ENCODE results near the gene RDH8. TPM values are rescaled to one million over a fixed set of nuclear protein-coding genes. Genes with fewer than 3 reads are reported as not detected.

The RDH8 gene
- total and polyA plus RNA-seq, 4 donors: not detected

DNA sequence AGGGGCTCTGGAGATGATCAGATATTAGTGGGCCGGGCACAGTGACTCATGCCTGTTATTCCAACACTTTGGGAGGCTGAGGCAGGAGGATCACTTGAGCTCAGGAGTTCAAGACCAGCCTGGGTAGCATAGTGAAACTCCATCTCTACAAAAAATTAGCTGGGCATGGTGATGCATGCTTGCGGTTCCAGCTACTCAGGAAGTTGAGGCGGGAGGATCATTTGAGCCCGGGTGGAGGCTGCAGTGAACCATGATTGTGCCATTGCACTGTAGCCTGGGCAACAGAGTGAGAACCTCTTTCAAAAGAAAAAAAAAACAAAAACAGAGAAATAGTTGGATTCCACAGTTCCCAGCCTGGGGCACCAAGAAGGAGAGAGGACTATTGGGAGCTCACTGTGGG is 54.9 kb downstream of the RDH8 start:
- Histone ChIP-seq H3K27me3 (ENCODE audit: control insufficient read depth in 3 of 3, insufficient read depth in 3 of 3, low read length in 2 of 3) (peaks cover 0 to 3% (median 0%) of the 10 kb centered on the region in 3 donors), H3K9ac (ENCODE audit: insufficient read depth in 1 of 2, low read length in 2 of 2) (no peak overlapping the region), H3K4me3 (no peak overlapping the region), H3K27ac (ENCODE audit: low read depth in 1 of 2, low read length in 1 of 2) (no peak overlapping the region), H3K9me3 (ENCODE audit: control insufficient read depth in 4 of 4, insufficient read depth in 3 of 4, low read length in 3 of 4) (peaks cover 0 to 2% (median 0%) of the 10 kb centered on the region in 4 donors), H3K36me3 (ENCODE audit: control insufficient read depth in 4 of 4, insufficient read depth in 4 of 4, low read length in 4 of 4) (no peaks in the 10 kb centered on the region), H3K4me1 (ENCODE audit: control insufficient read depth in 5 of 5, insufficient read depth in 5 of 5, low read length in 5 of 5) (no peaks in the 10 kb centered on the region)
- TF ChIP-seq, protein P1, sequence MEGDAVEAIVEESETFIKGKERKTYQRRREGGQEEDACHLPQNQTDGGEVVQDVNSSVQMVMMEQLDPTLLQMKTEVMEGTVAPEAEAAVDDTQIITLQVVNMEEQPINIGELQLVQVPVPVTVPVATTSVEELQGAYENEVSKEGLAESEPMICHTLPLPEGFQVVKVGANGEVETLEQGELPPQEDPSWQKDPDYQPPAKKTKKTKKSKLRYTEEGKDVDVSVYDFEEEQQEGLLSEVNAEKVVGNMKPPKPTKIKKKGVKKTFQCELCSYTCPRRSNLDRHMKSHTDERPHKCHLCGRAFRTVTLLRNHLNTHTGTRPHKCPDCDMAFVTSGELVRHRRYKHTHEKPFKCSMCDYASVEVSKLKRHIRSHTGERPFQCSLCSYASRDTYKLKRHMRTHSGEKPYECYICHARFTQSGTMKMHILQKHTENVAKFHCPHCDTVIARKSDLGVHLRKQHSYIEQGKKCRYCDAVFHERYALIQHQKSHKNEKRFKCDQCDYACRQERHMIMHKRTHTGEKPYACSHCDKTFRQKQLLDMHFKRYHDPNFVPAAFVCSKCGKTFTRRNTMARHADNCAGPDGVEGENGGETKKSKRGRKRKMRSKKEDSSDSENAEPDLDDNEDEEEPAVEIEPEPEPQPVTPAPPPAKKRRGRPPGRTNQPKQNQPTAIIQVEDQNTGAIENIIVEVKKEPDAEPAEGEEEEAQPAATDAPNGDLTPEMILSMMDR (IDR thresholded peaks at IDR 0.05; ENCODE audit: control extremely low read depth, extremely low read depth): no peak
- DNase-seq (no peak), ATAC-seq (ENCODE audit: insufficient read depth, low FRiP score) (no peak)
- WGBS, 2 donors: 50 to 61% methylated on average over 4 of the region's 4 CpGs

DNA sequence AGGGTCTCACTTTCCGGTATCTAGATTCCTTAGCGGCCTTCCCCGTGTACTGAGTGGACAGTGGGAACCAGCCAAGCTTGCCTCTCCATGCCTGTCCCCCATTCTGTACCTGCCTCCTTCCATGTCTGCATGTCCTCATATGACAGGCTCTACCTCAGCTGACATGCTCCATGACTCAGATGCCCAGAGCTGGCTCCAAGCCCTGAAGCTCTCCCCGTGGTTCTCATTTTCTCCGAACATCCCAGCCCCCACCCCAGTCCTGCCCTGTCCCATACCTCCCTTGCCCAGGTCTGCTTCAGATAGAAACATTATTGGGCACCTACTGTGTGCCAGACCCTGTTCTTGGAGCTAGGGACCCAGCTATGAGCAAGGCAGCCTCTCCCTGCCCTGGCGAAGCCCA is 55.8 kb downstream of the RDH8 start:
- ATAC-seq (ENCODE audit: insufficient read depth, low FRiP score) (no peak), DNase-seq (no peak)
- TF ChIP-seq, protein P1 (IDR thresholded peaks at IDR 0.05; ENCODE audit: control extremely low read depth, extremely low read depth): no peak
- Histone ChIP-seq H3K27me3 (ENCODE audit: control insufficient read depth in 3 of 3, insufficient read depth in 3 of 3, low read length in 2 of 3) (peaks cover 0 to 3% (median 0%) of the 10 kb centered on the region in 3 donors), H3K9ac (ENCODE audit: insufficient read depth in 1 of 2, low read length in 2 of 2) (no peak overlapping the region), H3K36me3 (ENCODE audit: control insufficient read depth in 4 of 4, insufficient read depth in 4 of 4, low read length in 4 of 4) (no peaks in the 10 kb centered on the region), H3K9me3 (ENCODE audit: control insufficient read depth in 4 of 4, insufficient read depth in 3 of 4, low read length in 3 of 4) (peaks cover 0 to 6% (median under 1%) of the 10 kb centered on the region in 4 donors), H3K27ac (ENCODE audit: low read depth in 1 of 2, low read length in 1 of 2) (no peak overlapping the region), H3K4me1 (ENCODE audit: control insufficient read depth in 5 of 5, insufficient read depth in 5 of 5, low read length in 5 of 5) (no peaks in the 10 kb centered on the region), H3K4me3 (no peak overlapping the region)
- WGBS, 2 donors: 78 to 83% methylated on average over 6 of the region's 6 CpGs

DNA sequence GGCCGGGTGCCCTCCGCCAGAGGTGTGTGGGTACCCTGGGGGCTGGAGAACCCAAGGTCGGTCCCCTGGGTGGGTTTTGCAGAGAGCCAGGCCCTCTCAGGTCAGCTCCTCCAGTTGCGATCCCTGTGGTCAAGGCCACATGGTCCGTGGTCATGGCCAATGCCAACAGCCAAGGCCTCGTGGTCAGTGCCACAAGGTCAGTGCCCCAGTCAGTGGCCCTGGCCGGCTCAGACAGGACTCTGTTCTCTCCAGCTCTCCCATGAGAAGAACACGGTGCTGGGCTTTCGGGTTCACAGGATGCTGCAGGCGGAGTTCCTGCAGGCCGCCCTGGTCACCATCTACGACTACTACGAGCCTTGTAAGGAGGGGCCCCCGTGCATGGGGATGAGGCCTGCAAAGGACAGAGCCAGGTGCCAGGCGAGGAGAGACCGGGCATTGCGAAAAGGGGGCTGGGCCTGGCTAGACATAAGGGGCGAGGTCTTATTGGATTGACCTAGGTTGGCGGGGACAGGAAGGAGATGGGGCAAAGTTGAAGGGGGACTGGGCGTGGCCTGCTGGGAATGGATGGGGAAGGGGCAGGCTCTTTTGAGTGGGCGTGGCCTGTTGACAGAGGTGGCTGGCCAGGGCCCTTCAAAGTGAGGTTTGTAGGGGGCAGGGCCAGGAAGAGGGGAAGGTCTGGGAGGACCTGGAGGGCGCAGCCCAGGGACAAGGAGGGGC is 57.6 kb downstream of the RDH8 start:
- TF ChIP-seq, protein P1 (IDR thresholded peaks at IDR 0.05; ENCODE audit: control extremely low read depth, extremely low read depth): no peak
- H3K27ac ChIP-seq (ENCODE audit: low read depth in 1 of 2, low read length in 1 of 2): no peak overlapping the region
- no peak overlapping the region for H3K9ac ChIP-seq (ENCODE audit: insufficient read depth in 1 of 2, low read length in 2 of 2)
- ATAC-seq (ENCODE audit: insufficient read depth, low FRiP score) (no peak), DNase-seq (no peak)
- peaks cover 0 to under 1% (median 0%) of the 10 kb centered on the region in 3 donors for H3K27me3 ChIP-seq (ENCODE audit: control insufficient read depth in 3 of 3, insufficient read depth in 3 of 3, low read length in 2 of 3)
- no peak overlapping the region for H3K4me3 ChIP-seq
- no peaks in the 10 kb centered on the region for H3K4me1 ChIP-seq (ENCODE audit: control insufficient read depth in 5 of 5, insufficient read depth in 5 of 5, low read length in 5 of 5)
- 73 to 76% methylated on average over 22 of the region's 22 CpGs for WGBS, 2 donors
- no peaks in the 10 kb centered on the region for H3K36me3 ChIP-seq (ENCODE audit: control insufficient read depth in 4 of 4, insufficient read depth in 4 of 4, low read length in 4 of 4)
- H3K9me3 ChIP-seq (ENCODE audit: control insufficient read depth in 4 of 4, insufficient read depth in 3 of 4, low read length in 3 of 4): peaks cover 0 to 6% (median 2%) of the 10 kb centered on the region in 4 donors

Small RNAs within 50 kb of the gene (small RNA-seq; reads per million reads assigned to genes)
- gene MIR5589 (ENCODE audit: low replicate concordance): not detected

Other genes starting within 250 kb of the RDH8 start
- gene ZNF846, start 244.7 kb upstream of the RDH8 start, total RNA-seq: 10 to 100 TPM; 10.5 to 30.9 TPM
- 1 to 10 TPM; 3.2 to 7.4 TPM for gene ZNF846, start 244.7 kb upstream of the RDH8 start, polyA plus RNA-seq
- gene FBXL12, start 194.4 kb upstream of the RDH8 start, total RNA-seq: 10 to 100 TPM; 23.1 to 26.7 TPM
- 10 to 100 TPM; 18.8 to 27.0 TPM for gene FBXL12, start 194.4 kb upstream of the RDH8 start, polyA plus RNA-seq
- 100 to 1,000 TPM; 102 to 262 TPM for gene UBL5, start 185.6 kb upstream of the RDH8 start, total RNA-seq
- 1,000 to 10,000 TPM in 1 of 2 donors, 100 to 1,000 TPM in 1; 611 to 1,378 TPM for gene UBL5, start 185.6 kb upstream of the RDH8 start, polyA plus RNA-seq
- gene PIN1, start 178.2 kb upstream of the RDH8 start, total RNA-seq: 10 to 100 TPM; 77.4 to 81.1 TPM
- gene PIN1, start 178.2 kb upstream of the RDH8 start, polyA plus RNA-seq: 100 to 1,000 TPM in 1 of 2 donors, 10 to 100 TPM in 1; 69.8 to 108 TPM
- 10 to 100 TPM in 1 of 2 donors, 1 to 10 TPM in 1; 5.8 to 11.9 TPM for gene OLFM2, start 77.0 kb upstream of the RDH8 start, total RNA-seq
- 10 to 100 TPM in 1 of 2 donors, 1 to 10 TPM in 1; 2.2 to 14.3 TPM for gene OLFM2, start 77.0 kb upstream of the RDH8 start, polyA plus RNA-seq
- 10 to 100 TPM; 10.3 to 15.1 TPM for gene COL5A3, start 3.0 kb upstream of the RDH8 start, total RNA-seq
- 10 to 100 TPM in 1 of 2 donors, 1 to 10 TPM in 1; 8.4 to 10.7 TPM for gene COL5A3, start 3.0 kb upstream of the RDH8 start, polyA plus RNA-seq
- gene SHFL, start 72.8 kb downstream of the RDH8 start, total RNA-seq: 10 to 100 TPM; 21.2 to 31.5 TPM
- 10 to 100 TPM; 35.1 to 43.5 TPM for gene SHFL, start 72.8 kb downstream of the RDH8 start, polyA plus RNA-seq
- gene ANGPTL6, start 89.2 kb downstream of the RDH8 start, total RNA-seq: 1 to 10 TPM in 1 of 2 donors, under 1 TPM in 1; 0.64 to 4.1 TPM
- gene ANGPTL6, start 89.2 kb downstream of the RDH8 start, polyA plus RNA-seq: 1 to 10 TPM in 1 of 2 donors, under 1 TPM in 1; 0.93 to 1.3 TPM
- 10 to 100 TPM; 15.0 to 51.8 TPM for gene PPAN, start 92.9 kb downstream of the RDH8 start, total RNA-seq
- 10 to 100 TPM; 43.2 to 61.4 TPM for gene PPAN, start 92.9 kb downstream of the RDH8 start, polyA plus RNA-seq
- 10 to 100 TPM in 1 of 2 donors, 1 to 10 TPM in 1; 3.3 to 19.0 TPM for gene P2RY11, start 98.2 kb downstream of the RDH8 start, total RNA-seq
- 10 to 100 TPM in 1 of 2 donors, 1 to 10 TPM in 1; 9.6 to 17.4 TPM for gene P2RY11, start 98.2 kb downstream of the RDH8 start, polyA plus RNA-seq
- gene EIF3G, start 106.4 kb downstream of the RDH8 start, total RNA-seq: 100 to 1,000 TPM; 164 to 187 TPM
- gene EIF3G, start 106.4 kb downstream of the RDH8 start, polyA plus RNA-seq: 100 to 1,000 TPM; 145 to 197 TPM
- 10 to 100 TPM; 44.0 to 85.7 TPM for gene DNMT1, start 181.5 kb downstream of the RDH8 start, total RNA-seq
- gene DNMT1, start 181.5 kb downstream of the RDH8 start, polyA plus RNA-seq: 10 to 100 TPM; 32.8 to 46.5 TPM
- 10 to 100 TPM; 15.2 to 32.1 TPM for gene S1PR2, start 217.8 kb downstream of the RDH8 start, total RNA-seq
- 10 to 100 TPM in 1 of 2 donors, 1 to 10 TPM in 1; 6.5 to 10.9 TPM for gene S1PR2, start 217.8 kb downstream of the RDH8 start, polyA plus RNA-seq
- gene MRPL4, start 238.7 kb downstream of the RDH8 start, total RNA-seq: 10 to 100 TPM; 16.6 to 61.9 TPM
- 10 to 100 TPM; 33.8 to 64.8 TPM for gene MRPL4, start 238.7 kb downstream of the RDH8 start, polyA plus RNA-seq

Measured in lung (tissue), 13 donors.